ENCODE data around the gene PGAM2. TPM values are rescaled to one million over a fixed set of nuclear protein-coding genes. Genes with fewer than 3 reads are reported as not detected.

PGAM2 gene
- not detected in 2 replicates for total RNA-seq (2014; rRNA removed; shearing (Covaris generic))
- 0.52 TPM in 1 of 2 replicates, not detected in the other for polyA plus RNA-seq (2015; cell fraction: cytosol; rRNA removed)
- polyA plus RNA-seq (2015; cell fraction: nucleus; rRNA removed) = not detected in 2 replicates

DNA sequence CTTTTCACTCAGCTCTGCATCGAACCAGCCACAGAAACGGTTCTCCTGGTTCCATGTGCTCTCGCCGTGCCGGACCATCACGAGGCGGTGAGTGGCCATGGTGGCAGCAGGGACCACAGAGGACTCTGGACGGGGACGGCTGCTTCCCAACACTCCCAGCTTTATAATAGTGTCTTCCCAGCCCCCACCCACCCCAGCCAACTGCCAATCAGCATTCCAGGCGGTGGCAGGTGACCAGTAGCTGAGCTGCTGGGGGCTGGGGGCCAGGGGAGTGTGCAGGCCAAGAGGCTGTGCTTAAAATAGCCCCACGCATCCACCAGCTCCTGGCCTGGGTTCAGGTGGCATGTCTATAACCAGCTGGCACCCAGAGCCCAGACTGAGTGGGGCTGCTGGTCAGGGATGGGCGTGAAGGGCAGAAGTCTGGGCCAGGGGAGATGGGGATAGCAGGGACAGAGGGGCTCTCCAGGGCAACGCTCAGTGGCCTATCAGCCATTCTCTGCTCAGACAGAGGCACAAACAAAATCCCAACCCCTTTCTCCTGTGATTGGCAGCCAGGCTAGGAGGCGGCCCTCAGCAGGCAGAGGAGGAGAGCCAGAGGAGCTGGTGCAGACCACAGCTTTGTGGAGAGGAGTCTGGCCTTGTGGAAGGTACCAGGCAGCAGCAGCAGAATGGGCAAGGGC lies at the start of gene PGAM2:
Gene PGAM2, minus strand, starts transcription at position 137 of the 680 bp plus-strand sequence. Its CDS starts 38 bp downstream, at position 99.
- DNase-seq (ENCODE audit: low read depth) = peak; percentile 29

DNA sequence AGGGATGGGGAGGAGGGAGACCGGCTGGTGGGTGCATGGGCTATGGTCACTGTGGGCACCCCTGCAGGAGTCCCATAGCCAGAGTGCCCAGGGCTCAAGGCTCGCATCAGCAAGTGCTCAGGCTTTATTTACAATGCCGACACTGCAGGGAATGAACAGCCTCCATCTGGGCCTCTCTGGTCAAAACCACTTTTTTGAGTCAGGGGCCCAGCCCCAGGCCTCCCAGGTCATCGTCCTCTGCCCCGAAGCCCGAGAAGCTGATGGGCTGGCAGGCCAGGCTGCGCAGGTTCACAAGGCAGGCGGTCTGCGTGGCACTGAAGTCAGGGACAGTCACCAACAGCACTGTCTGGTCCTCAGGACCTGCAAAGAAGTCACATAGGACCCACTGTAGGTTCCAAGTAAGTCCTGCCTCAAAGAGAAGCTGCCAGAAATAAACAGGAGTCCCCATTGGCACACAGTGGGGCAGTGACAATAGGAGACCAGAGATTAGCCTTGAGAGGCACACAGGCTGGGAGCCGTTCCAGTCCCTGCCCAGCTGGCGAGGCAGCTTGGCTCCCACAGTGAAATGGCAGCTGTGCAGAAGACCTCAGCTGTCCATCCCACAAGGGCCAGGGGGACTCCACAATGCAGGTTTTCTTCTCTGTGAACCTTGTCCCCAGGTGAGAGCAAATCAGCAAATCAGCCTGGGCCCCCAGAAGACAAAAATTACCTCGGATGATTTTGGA lies 49.4 kb upstream of the PGAM2 start:
- no peak for DNase-seq (ENCODE audit: low read depth)

DNA sequence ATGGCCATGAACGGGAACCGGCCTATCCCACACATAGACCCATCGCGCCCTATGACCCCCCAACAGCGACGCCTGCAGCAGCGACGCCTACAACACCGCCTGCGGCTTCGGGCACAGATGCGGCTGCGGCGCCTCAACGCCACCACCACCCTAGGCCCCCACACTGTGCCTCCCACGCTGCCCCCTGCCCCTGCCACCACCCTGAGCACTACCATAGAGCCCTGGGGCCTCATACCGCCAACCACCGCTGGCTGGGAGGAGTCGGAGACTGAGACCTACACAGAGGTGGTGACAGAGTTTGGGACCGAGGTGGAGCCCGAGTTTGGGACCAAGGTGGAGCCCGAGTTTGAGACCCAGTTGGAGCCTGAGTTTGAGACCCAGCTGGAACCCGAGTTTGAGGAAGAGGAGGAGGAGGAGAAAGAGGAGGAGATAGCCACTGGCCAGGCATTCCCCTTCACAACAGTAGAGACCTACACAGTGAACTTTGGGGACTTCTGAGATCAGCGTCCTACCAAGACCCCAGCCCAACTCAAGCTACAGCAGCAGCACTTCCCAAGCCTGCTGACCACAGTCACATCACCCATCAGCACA lies 48.5 kb upstream of the PGAM2 start:
- DNase-seq (ENCODE audit: low read depth) = no peak

DNA sequence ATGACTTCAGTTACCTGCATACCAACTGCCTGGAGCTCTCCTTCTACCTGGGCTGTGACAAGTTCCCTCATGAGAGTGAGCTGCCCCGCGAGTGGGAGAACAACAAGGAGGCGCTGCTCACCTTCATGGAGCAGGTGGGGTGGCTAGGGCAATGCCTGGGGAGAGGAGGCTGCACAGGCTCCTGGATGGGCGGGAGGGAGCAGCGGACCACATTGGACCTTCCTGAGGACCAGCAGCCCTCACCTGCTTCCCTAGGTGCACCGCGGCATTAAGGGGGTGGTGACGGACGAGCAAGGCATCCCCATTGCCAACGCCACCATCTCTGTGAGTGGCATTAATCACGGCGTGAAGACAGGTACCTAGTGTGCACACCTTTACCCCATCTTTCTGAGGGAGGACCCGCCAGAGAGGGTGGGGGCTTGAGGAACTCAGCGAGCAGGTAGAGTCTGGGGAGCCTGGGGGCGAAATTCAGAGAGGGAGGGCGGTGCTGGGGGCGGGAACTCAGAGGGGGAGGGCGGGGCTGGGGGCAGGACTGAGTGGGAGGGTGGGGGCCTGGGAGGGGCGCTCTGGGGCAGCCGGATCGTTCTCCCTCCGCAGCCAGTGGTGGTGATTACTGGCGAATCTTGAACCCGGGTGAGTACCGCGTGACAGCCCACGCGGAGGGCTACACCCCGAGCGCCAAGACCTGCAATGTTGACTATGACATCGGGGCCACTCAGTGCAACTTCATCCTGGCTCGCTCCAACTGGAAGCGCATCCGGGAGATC lies 47.8 kb upstream of the PGAM2 start:
- no peak for DNase-seq (ENCODE audit: low read depth)

DNA sequence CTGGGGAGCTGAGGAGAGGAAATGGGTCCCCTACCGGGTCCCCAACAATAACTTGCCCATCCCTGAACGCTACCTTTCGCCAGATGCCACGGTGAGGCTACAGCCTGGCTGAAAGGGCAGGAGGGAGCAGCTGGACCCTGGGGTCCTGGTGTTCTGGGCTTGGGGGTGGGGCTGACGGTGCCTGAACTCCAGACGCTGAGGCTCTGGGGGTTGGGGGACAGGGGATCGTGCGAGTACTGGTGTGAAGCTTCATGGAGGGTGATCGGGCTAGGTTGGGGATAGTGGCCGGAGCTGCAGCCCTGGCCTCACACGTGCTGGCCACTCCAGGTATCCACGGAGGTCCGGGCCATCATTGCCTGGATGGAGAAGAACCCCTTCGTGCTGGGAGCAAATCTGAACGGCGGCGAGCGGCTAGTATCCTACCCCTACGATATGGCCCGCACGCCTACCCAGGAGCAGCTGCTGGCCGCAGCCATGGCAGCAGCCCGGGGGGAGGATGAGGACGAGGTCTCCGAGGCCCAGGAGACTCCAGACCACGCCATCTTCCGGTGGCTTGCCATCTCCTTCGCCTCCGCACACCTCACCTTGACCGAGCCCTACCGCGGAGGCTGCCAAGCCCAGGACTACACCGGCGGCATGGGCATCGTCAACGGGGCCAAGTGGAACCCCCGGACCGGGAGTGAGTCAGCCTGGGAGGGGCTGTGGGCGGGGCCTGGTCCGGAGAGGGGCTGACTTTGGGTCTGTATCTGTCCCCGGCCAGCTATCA lies 47.0 kb upstream of the PGAM2 start:
- DNase-seq (ENCODE audit: low read depth) = no peak

DNA sequence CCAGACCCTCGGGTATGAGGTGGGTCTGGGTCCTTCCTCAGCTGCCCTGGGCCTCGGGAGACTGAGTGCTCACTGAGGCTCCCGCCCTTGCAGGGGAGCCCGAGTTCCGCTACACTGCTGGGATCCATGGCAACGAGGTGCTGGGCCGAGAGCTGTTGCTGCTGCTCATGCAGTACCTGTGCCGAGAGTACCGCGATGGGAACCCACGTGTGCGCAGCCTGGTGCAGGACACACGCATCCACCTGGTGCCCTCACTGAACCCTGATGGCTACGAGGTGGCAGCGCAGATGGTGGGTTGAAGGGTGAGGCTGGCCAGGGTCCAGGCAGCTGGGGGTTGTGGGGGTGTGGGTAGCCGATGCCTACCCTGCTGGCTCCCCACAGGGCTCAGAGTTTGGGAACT lies 46.4 kb upstream of the PGAM2 start:
- DNase-seq (ENCODE audit: low read depth) = no peak

DNA sequence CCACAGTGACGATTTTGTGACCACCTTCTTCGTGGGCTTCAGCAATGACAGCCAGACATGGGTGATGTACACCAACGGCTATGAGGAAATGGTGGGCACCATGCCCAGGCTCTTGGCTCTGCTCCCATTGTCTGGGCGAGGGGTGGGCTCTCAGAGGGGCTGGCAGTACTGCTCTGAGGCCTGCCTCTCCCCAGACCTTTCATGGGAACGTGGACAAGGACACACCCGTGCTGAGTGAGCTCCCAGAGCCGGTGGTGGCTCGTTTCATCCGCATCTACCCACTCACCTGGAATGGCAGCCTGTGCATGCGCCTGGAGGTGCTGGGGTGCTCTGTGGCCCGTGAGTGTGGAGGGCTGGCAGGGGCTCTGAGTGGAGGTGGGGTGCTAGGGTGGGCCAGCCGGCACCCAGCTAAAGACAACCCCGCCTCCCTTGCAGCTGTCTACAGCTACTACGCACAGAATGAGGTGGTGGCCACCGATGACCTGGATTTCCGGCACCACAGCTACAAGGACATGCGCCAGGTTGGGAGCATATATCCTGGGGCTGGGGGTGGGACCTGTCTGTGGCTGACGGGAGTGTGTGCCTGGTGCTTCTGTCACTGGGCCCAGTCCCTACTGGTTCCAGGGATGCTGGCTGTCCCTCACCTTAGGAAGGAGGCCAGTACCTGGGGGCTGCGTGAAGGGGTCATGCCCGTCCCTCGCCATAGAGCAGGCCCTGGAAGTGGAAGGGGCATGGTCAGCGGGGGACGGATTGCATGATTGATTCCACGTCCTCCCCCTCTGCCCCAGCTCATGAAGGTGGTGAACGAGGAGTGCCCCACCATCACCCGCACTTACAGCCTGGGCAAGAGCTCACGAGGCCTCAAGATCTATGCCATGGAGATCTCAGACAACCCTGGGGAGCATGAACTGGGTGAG lies 45.6 kb upstream of the PGAM2 start:
- DNase-seq (ENCODE audit: low read depth) = no peak

DNA sequence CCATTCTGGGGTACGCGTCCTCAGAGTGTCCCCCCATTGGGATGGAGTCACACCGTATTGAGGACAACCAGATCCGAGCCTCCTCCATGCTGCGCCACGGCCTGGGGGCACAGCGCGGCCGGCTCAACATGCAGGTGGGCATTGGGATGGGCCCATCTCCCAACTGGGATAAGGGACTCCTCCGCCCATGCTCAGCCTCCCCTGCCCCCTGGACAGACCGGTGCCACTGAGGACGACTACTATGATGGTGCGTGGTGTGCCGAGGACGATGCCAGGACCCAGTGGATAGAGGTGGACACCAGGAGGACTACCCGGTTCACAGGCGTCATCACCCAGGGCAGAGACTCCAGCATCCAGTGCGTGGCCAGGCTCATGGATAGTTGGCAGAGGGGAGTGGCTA lies 44.6 kb upstream of the PGAM2 start:
- no peak for DNase-seq (ENCODE audit: low read depth)

DNA sequence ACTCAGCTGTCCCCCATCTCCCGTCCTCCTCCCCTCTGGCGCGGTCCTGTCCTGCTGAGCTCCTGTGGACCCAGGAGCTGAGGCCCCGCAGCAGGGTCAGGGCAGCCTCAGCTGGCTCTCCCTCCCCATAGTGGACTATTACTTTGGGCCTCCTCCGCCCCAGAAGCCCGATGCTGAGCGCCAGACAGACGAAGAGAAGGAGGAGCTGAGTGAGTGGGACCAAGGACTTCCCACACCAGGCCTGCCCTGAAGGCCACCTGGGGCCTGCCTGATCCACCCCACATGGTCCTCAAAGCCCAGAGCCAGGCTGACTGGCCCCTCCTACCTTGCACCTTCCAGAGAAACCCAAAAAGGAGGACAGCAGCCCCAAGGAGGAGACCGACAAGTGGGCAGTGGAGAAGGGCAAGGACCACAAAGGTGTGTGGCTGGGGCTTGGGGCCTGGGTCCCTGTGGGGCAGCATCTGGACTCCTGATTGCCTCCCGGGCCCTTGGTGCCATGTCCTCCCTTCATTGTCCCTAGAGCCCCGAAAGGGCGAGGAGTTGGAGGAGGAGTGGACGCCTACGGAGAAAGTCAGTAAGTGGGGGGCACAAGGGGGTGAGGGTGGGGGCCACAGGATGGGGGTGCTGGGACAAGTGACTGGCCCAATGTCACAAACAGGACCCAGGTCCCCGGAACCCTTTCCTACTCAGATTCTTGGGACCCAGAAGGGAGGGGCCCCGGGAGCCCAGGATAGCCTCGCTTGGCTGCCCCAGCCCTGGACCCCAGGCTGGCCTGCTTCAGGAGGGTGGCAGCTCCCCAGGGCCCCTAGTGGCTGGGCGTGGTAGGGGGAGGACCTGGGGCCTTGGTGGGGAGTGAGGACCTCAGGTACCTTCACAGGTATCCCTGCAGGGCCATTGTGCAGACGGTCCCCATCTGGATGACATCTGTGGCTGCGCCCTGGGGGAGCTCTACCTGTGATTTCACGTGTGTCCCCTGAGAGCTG lies 43.7 kb upstream of the PGAM2 start:
- DNase-seq (ENCODE audit: low read depth) = no peak

DNA sequence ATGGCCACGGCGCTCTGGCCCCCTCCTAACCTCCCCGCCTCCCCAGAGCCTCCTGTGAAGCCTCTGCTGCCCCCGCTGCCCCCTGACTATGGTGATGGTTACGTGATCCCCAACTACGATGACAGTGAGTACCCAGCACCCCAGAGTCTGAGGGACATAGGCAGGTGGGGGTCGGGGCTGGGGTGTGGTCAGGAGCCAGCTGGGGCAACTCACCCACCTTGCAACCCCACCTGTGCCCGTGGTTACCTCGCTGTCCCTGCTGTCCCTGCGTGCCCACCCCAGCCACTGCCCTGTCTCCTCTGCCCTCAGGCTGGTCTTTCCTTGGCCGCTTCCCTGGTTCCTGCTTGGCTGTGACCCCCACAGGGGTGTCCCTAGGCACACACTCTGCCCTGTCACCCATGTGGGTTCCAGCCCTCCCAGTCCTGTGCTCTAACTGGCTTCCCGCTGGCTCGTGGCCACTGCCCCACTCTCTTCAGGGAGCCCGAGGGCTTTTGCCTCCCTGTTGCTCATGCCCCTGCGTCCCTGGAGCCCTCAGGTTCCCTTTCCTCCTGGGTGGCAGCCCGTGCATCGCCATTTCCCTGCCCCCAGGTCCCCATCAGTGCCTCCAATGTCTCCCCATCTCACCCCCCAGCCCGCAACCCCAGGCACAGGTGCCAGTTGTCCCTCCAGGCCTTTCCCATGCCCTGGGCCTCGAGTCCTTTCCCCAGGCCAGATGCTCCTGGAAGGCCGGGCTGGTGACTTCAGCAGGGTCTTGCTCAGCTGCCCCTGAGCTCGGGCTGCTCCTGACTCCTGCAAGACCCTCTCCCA lies 42.8 kb upstream of the PGAM2 start:
- DNase-seq (ENCODE audit: low read depth) = no peak

DNA sequence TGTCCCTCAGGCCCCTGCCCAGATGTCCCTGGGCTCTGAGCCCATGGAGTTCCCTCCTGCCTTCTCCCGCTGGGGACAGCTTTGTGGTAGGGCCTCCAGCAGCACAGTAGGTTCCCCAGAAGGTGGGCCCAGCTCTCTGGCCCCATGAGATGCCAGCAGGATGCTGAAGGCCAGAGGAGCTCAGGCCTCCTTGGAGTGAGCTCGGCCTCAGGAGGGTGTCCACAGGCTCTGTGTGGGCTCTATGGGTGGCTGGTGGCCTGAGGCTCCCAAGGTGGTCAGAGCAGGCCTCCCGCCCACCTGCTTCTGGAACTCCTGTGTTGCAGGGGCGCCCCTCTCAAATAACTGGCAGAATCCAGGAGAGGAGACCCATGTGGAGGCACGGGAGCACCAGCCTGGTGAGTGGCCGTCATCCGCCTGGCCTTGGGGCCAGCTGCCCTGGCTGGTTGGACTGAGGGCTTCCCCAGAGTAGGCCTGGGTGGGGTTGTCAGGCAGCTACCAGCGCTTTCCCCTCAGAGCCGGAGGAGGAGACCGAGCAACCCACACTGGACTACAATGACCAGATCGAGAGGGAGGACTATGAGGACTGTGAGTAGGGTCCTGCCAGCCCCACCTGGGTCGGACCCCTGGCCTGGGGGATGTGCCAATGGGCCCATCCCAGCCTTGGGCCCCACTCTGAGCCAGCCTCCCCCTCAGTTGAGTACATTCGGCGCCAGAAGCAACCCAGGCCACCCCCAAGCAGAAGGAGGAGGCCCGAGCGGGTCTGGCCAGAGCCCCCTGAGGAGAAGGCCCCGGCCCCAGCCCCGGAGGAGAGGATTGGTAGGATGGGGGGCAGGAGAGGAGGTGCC lies 42.0 kb upstream of the PGAM2 start:
- DNase-seq (ENCODE audit: low read depth) = no peak

DNA sequence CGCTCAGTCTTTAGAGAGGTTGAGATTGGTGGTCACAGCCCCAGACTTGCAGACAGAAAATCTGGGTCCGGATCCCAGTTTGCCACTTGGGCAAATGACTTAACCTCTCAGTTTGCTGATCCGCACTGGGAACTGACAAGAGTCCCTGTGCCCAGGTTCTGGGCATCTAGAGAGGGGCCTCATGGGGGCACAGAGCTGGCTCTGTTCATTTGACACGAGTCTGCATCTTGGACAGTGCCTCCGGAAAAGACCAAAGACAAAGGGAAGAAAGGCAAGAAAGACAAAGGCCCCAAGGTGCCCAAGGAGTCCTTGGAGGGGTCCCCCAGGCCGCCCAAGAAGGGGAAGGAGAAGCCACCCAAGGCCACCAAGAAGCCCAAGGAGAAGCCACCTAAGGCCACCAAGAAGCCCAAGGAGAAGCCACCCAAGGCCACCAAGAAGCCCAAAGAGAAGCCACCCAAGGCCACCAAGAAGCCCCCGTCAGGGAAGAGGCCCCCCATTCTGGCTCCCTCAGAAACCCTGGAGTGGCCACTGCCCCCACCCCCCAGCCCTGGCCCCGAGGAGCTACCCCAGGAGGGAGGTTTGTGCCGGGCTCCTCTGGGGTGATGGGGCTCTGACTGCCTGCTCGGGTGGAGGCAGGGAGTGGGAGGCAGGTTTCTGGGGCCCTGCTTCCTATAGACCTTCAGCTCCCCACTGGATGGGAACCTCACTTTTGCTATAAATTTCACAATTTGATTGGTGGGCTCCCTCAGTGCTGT lies 41.1 kb upstream of the PGAM2 start:
- no peak for DNase-seq (ENCODE audit: low read depth)

DNA sequence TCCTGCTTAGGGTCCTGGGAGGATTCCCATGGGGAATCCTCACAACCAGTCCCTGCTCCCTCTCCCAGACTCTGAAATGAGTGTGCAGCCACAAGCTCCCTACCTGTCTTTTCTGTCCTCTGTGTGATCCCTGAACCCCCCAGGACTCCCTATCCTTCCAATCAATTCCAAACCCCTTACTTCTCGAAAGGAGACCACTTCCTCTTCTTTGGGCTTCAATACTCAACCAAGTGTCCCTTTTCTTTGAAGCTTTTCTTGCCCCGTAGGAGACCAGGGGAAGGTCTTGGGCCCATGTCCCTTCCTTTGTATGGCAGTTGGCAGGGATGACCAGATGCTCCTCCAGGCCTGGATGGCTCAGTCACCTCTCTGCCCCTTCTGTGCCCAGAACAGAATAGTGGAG lies 40.5 kb upstream of the PGAM2 start:
- no peak for DNase-seq (ENCODE audit: low read depth)

DNA sequence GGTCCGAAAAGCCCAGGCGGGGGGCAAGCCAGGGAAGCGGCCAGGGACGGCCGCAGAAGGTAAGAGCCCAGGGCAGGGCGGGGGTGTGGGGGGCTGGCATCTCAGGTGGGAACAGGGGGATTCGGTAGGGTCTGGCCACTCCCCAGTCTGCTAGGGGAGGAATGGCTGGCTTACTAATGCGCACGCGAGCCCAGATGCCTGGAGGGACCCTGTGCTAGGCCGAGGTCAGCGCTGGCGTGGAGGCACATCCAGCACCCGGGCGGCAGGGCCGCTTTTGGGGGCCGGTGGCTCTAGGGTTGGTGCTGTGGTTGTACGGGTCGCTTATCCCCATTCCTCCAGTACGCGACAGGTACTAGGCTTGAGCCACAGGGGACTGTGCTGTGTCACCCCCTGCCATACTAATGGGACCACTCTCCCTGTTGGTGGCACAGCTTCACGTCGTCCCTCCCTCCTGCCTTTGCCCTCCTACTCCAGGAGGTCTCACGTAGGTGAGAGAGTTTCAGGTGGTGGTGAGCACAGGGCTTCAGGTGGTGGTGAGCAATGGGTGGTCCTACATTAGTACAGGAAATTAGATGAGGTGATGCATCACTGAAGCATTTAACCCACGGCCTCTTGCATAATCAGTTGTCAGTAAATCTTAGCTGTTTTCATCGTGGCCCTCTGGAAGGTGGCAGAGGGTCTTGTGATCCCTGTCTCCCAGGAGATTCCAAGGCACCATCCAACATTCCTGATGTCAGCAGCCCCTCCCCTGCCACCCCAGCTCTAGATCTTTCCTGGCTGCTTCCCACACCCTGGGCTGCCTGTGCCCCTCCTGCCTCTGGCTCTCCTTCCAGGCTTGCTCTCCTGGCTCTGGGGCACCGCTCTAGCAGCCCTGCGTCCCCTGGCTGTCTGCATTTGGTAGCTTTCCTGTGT lies 39.7 kb upstream of the PGAM2 start:
- peak; percentile 28 for DNase-seq (ENCODE audit: low read depth)
